ENCODE measurements around the gene CHST13.

DNA sequence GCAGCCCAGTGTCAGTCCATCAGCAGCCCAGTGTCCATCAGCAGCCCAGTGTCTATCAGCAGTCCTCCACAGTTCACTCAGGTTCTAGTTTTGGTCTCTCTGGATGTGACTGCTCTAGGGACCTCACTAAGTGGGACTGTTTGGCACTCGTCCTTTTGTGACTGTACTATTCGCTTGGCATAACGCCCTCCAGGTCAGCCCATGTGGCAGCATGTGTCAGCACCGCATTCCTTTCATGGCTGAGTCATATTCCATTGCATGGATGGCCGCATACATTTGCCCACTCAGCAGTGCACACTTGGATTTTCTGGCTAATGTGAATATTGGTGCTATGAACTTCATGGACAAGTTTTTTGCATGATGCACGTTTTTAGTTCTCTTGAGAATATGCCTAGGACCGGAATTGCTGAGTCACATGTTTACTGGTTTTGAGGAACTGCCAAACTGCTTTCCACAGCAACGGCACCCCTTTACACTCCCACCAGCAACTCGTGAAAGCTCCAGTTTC, 16.4 kb downstream of the CHST13 start:
- TF ChIP-seq, protein P1, sequence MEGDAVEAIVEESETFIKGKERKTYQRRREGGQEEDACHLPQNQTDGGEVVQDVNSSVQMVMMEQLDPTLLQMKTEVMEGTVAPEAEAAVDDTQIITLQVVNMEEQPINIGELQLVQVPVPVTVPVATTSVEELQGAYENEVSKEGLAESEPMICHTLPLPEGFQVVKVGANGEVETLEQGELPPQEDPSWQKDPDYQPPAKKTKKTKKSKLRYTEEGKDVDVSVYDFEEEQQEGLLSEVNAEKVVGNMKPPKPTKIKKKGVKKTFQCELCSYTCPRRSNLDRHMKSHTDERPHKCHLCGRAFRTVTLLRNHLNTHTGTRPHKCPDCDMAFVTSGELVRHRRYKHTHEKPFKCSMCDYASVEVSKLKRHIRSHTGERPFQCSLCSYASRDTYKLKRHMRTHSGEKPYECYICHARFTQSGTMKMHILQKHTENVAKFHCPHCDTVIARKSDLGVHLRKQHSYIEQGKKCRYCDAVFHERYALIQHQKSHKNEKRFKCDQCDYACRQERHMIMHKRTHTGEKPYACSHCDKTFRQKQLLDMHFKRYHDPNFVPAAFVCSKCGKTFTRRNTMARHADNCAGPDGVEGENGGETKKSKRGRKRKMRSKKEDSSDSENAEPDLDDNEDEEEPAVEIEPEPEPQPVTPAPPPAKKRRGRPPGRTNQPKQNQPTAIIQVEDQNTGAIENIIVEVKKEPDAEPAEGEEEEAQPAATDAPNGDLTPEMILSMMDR (IDR thresholded peaks at IDR 0.05) = no peak
- TF ChIP-seq POLR2AphosphoS5 (IDR thresholded peaks at IDR 0.05; ENCODE audit: insufficient read depth in 1 of 2, low read depth in 1 of 2) (no peak), POLR2A (IDR thresholded peaks at IDR 0.05) (no peak)
